Vagina (tissue), 2 donors: Measurements from ENCODE around the gene PIP4K2A.

Experiments used
- POLR2A ChIP-seq, 2 donors: fragments of 450-650 bp; IDR thresholded peaks; one replicate each; pipeline ENCODE4 v1.6.1; 2017; ENCODE audit warnings: antibody characterized with exemption in 2 of 2, mild to moderate bottlenecking in 2 of 2, moderate library complexity in 2 of 2
- TF ChIP-seq, protein P1 (sequence below), 3 experiments: fragments of 450-650 bp in 2 of 3; fragments of 200-600 bp in 1 of 3; sonication (generic) in 1 of 3; IDR thresholded peaks; one replicate each; pipeline ENCODE4 v1.5.1; 2017 to 2019; ENCODE audit warnings: antibody characterized with exemption in 3 of 3, mild to moderate bottlenecking in 2 of 3, moderate library complexity in 2 of 3

DNA sequence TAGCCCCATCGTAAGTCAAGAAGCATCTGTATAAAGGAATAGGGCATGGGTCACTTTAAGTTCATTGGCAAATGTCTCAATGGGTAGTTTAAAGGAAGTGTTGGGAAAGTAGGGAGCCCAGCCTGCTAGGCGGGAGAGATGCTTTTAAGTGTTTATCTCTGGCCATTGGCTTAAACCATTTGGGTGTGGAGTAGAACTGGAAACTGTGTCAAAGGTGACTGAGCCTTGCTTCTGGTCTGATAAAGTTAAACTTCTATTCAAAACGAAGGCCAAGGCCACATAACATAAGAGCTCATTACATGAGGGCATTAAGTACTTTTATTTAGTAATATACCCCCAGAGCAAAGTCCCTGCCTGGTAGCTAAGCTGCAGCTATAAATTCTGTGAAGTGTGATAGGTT lies 220.4 kb downstream of the PIP4K2A start:
- TF ChIP-seq, protein P1, sequence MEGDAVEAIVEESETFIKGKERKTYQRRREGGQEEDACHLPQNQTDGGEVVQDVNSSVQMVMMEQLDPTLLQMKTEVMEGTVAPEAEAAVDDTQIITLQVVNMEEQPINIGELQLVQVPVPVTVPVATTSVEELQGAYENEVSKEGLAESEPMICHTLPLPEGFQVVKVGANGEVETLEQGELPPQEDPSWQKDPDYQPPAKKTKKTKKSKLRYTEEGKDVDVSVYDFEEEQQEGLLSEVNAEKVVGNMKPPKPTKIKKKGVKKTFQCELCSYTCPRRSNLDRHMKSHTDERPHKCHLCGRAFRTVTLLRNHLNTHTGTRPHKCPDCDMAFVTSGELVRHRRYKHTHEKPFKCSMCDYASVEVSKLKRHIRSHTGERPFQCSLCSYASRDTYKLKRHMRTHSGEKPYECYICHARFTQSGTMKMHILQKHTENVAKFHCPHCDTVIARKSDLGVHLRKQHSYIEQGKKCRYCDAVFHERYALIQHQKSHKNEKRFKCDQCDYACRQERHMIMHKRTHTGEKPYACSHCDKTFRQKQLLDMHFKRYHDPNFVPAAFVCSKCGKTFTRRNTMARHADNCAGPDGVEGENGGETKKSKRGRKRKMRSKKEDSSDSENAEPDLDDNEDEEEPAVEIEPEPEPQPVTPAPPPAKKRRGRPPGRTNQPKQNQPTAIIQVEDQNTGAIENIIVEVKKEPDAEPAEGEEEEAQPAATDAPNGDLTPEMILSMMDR (IDR thresholded peaks at IDR 0.05), result no peak
- TF ChIP-seq POLR2A (IDR thresholded peaks at IDR 0.05), result no peak
